ENCODE measurements around the gene ENOSF1.
A peak's percentile ranks its signal among the peaks of the same experiment; 100 is the strongest.
"Not testable (repeated sequence)": the region's sequence is repeated elsewhere in the genome, so short reads cannot be mapped to it uniquely, and the experiment has no call there.

ENOSF1 gene, protein sequence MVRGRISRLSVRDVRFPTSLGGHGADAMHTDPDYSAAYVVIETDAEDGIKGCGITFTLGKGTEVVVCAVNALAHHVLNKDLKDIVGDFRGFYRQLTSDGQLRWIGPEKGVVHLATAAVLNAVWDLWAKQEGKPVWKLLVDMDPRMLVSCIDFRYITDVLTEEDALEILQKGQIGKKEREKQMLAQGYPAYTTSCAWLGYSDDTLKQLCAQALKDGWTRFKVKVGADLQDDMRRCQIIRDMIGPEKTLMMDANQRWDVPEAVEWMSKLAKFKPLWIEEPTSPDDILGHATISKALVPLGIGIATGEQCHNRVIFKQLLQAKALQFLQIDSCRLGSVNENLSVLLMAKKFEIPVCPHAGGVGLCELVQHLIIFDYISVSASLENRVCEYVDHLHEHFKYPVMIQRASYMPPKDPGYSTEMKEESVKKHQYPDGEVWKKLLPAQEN

DNA sequence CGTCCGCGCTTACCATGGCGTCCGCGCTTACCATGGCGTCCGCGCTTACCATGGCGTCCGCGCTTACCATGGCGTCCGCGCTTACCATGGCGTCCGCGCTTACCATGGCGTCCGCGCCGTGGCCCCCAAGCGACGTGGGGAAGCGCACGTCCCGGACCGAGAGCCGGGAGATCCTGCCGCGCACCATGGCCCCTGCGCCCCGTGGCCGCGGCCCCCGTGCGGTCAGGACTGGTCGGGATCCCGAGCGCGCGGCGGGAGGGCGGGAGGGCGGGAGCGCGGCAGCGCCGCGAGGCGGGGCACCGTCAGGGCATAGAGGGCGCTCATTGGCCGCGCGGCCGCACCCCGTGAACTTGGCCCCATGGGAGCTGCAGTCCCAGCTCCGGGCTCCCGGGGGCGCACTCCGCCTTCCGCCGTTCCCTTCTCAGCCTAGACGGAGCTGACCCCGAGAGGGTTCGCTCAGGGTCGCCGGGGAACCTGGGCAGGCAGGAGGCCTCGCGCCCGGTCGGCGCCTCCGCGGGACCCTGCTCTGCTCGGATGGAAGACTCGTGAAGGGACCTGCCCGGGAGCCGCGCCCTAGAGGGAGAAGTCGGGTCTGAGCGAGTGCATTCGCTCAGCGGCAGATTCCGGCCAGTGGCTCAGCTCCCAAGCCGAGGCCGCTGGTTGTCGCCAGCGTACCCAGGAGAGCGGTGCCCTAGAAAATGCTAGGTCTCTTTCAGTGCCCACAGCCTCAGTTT, at the start of gene ENOSF1:
ENOSF1 (minus strand) TSS at position 230 of the 734 bp plus-strand sequence; CDS start at position 187, 43 bp downstream.
- peak; percentile 83 to 87 for DNase-seq (ENCODE audit: low read depth in 2 of 2)

DNA sequence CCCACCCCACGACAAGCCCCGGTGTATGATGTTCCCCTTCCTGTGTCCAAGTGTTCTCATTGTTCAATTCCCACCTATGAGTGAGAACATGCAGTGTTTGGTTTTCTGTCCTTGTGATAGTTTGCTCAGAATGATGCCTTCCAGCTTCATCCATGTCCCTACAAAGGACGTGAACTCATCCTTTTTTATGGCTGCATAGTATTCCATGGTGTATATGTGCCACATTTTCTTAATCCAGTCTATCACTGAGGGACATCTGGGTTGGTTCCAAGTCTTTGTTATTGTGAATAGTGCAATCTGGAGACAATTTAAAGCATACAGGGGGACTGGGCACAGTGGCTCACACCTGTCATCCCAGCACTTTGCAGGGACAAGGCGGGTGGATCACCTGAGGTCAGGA, 47.4 kb upstream of the ENOSF1 start:
- DNase-seq (ENCODE audit: low read depth in 2 of 2), result not testable (repeated sequence)

GRCh38 chr18:755506-755905, 43.1 kb upstream of the ENOSF1 start:
- DNase-seq (ENCODE audit: low read depth in 2 of 2), result no peak

- no peak for DNase-seq (ENCODE audit: low read depth in 2 of 2)
Observed at GRCh38 chr18:754656-755055, 42.2 kb upstream of the ENOSF1 start.

DNA sequence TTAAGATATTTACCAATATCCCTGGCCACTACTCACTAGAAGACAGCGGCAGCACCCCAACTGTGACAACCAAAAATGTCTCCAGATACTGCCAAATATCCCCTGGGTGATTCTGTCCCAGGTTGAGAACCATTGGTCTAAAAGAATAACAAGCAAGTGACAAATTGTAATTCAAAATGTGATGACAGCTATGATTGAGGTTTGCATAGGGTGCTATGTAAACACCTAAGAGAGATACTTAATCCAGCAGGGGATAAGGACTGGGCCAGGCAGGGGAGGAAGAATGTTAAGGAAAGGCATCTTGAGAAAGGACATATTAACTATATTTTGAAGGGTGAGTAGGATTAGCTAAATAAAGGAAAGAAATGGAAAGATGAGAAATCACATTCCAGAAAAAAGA, 38.0 kb upstream of the ENOSF1 start:
- DNase-seq (ENCODE audit: low read depth in 2 of 2), result no peak

- DNase-seq (ENCODE audit: low read depth in 2 of 2), result no peak
Observed at GRCh38 chr18:744832-745597, 32.6 kb upstream of the ENOSF1 start.

- no peak for DNase-seq (ENCODE audit: low read depth in 2 of 2)
Observed at GRCh38 chr18:741931-742512, 29.6 kb upstream of the ENOSF1 start.

DNA sequence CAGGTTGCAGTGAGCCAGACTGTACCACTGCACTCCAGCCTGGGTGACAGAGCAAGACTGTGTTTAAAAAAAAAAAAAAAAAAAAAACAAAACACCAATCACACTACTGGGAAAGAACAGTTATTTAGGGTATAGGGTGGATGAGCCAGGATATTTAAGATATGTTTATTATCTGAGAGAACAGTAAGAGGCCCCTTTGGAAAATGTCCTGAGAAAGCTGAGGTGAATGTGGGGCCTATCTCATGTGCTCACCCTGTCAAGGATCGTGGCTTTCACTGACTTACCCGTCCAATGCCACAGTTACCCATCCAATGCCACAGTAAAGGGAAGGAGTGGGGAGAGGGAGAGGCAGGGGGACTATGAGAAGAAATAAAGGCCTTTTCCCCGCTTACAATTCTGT, 19.9 kb upstream of the ENOSF1 start:
- no peak for DNase-seq (ENCODE audit: low read depth in 2 of 2)

- DNase-seq (ENCODE audit: low read depth in 2 of 2), result no peak
Observed at GRCh38 chr18:731185-731584, 18.8 kb upstream of the ENOSF1 start.

DNA sequence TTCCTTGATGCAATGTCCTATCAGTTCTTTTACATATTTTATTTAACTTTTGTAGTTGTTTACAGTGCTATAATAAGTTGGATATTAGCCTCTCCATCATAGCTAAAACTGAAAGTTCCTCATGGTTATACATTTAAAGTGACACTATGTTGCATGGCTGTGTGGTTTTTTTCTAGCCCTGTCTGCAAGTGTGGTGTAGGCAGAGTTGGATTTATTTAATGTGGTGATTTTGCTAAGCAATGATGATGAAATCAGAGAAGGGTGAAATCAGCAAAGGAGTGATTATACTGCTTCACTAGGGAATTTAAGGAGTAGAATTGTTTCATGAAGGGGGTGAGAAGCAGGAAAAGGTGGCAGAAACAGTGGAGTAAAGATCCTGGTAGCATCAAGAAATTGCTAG, 18.3 kb upstream of the ENOSF1 start:
- DNase-seq (ENCODE audit: low read depth in 2 of 2), result no peak

- DNase-seq (ENCODE audit: low read depth in 2 of 2), result not testable (repeated sequence)
Observed at GRCh38 chr18:730120-730519, 17.7 kb upstream of the ENOSF1 start.

DNA sequence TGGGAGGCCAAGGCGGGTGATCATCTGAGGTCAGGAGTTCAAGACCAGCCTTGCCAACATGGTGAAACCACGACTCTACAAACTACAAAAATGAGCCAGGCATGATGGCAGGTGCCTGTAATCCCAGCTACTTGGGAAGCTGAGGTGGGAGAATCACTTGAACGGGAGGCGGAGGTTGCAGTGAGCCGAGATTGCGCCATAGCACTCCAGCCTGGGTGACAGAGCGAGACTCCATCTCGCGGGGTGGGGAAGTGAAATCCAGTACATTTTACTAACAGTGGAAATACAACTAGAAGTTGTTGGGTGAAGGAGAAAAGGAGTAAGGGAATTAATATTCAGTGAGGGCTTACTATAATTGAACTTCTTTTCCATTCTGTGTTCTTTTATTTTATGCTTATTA, 13.2 kb upstream of the ENOSF1 start:
- DNase-seq (ENCODE audit: low read depth in 2 of 2), result no peak

GRCh38 chr18:723541-724080, 11.2 kb upstream of the ENOSF1 start:
- no peak for DNase-seq (ENCODE audit: low read depth in 2 of 2)

- no peak for DNase-seq (ENCODE audit: low read depth in 2 of 2)
Observed at GRCh38 chr18:717003-717402, 4.6 kb upstream of the ENOSF1 start.

GRCh38 chr18:715626-716025, 3.2 kb upstream of the ENOSF1 start:
- no peak for DNase-seq (ENCODE audit: low read depth in 2 of 2)

DNA sequence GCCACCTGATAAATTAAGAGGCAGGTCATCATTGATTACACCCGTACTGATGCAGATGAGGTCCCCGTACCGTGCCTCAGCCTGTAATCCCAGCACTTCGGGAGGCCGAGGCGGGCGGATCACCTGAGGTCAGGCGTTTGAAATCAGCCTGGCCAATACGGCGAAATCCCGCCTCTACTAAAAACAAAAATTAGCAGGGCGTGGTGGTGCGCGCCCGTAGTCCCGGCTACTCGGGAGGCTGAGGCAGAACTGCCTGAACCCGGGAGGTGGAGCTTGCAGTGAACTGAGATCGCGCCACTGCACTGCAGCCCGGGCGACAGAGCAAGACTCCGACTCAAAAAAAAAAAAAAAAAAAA, 683 bp upstream of the ENOSF1 start:
- DNase-seq (ENCODE audit: low read depth in 2 of 2), result no peak

GRCh38 chr18:711657-712400, 601 bp downstream of the ENOSF1 start:
- peak; percentile 47 to 66 for DNase-seq (ENCODE audit: low read depth in 2 of 2)

DNA sequence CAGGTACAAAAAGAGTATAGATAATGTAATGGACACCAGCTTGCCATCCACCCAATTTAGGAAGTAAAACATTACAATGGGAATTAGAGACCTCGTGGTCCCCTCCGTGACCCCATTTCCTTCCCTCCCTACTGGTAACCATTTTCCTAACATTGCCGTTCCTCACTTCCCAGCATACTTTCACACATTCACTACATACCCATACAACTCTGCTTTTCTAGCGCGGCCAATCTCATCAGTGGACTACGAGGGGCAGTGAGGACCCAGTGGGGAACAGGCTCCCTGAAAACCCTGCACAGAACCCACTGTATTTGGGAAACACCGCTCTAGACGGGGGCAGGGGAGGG, 1.1 kb downstream of the ENOSF1 start:
- peak in 1 of 2 donors; percentile 8 for DNase-seq (ENCODE audit: low read depth in 2 of 2)

DNA sequence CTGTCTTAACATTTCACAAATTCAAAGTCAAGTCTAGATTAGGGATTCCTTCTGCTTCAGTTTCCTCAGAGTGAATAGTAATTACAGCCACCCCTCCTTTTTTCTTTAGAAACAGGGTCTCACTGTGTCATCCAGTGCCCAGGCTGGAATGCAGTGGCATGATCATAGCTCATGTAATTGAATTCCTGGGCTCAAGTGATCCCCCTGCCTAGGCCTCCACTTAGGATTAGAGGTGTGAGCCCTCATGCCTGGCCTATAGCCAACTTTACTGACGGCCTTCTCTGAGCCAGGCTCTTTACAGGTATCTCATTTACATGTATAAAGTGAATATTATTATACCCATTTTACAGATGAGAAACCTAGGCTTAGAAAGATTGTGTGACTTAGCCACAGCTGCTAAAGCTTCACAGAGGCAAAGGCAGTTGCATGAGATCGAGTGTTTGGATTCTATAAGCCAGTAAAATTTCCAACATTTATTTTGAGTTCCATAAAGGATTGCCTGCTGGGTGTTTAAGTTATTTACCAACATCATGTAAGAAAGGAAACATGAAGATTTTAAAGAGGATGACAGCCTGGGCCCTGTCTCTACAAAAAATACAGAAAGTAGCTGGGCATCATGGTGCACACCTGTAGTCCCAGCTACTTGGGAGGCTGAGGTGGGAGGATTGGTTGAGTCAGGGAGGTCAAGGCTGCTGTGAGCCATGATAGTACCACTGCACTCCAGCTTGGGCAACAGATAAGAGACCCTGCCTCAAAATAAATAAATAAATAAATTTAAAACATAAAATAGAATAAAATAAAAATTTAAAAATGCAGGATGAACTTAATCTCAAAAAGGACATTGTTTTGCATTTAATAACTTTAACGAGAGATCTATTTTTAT, 1.8 kb downstream of the ENOSF1 start:
- DNase-seq (ENCODE audit: low read depth in 2 of 2), result no peak

- no peak for DNase-seq (ENCODE audit: low read depth in 2 of 2)
Observed at GRCh38 chr18:709771-710170, 2.7 kb downstream of the ENOSF1 start.

All from stimulated activated CD4-positive, alpha-beta T cell treated with anti-CD3 and anti-CD28 coated beads, Interleukin-4, amount 100 ng/mL, for 48 hours (primary cell).